SU-DHL-6 (cell line): ENCODE results near the gene RPS6KB2.

Experiments used
- CTCF ChIP-seq: fragments of 200-600 bp; sonication (generic); IDR thresholded peaks from one replicate; pipeline ENCODE4 v1.5.1; 2017; ENCODE audit warnings: antibody characterized with exemption, mild to moderate bottlenecking, low read length, moderate library complexity; ENCODE audit not compliant: insufficient read depth, poor library complexity, severe bottlenecking
- EZH2phosphoT487 ChIP-seq: fragments of 200-600 bp; sonication (generic), shearing (Covaris generic); conservative IDR thresholded peaks from 2 replicates; pipeline ENCODE4 v1.6.1; 2018; ENCODE audit warnings: mild to moderate bottlenecking, antibody characterized with exemption, low read length, moderate library complexity, mixed read lengths

DNA sequence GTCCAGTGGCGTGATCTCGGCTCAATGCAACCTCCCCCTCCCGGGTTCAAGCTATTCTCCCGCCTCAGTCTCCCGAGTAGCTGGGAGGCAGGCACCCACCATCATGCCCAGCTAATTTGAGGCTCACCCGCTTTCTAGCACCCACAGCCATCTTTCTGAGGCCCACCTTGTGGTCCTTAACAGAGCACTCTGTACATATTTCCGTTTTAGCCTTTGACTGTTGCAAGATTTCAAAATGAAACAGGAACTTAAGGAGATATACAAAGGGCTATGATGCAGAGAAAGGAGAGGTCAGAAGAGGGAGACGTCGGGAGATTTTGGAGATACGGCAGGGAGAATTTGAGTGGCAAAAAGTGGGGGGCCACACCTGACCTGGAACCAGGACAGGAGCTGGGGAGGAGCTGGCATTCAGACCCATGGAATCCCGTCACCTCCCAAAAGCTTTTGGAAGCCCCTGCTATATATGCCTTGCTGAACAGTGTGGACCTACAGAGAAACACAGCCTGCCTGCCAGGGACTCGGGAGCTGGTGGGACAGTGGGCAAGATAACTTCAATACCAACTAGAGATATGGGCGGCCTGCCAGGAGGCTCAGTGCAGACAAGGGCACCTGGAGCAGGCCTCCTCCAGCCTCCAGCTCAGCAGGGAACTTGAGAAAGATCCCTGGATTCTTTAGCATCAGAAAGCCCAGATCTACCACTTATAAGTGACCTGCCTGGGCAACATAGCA, 46.9 kb upstream of the RPS6KB2 start:
- TF ChIP-seq CTCF = no peak
- TF ChIP-seq EZH2phosphoT487 = no peak
